Activated T-cell treated with anti-CD3 and anti-CD28 coated beads, Interleukin-2, amount 50 U/mL, for 72 hours (primary cell): ENCODE data around the gene APLF. TPM values are rescaled to one million over a fixed set of nuclear protein-coding genes. Genes with fewer than 3 reads are reported as not detected.
A peak's percentile ranks its signal among the peaks of the same experiment; 100 is the strongest.
"Not testable (repeated sequence)": the region's sequence is repeated elsewhere in the genome, so short reads cannot be mapped to it uniquely, and the experiment has no call there.

Experiments used
- ATAC-seq, 2 donors: fragments of 150-1000 bp; cut with Tn5 transposase; replicated peaks in 1 of 2; 2 replicates each; pipeline ENCODE4 v1.10.0; 2021; ENCODE audit warnings: moderate library complexity in 2 of 2, mild to moderate bottlenecking in 1 of 2
- DNase-seq, 2 donors: peaks; one replicate each; pipeline ENCODE4 v3.0.0; 2021 to 2022; ENCODE audit warnings: mixed read lengths in 1 of 2
- H3K27ac Mint-ChIP-seq: one replicate; pipeline ENCODE4 v1.8.0; 2022; ENCODE audit warnings: mild to moderate bottlenecking, moderate library complexity, mixed read lengths
- H3K27me3 Mint-ChIP-seq: one replicate; pipeline ENCODE4 v1.8.0; 2022; ENCODE audit warnings: low read depth, mixed read lengths
- H3K36me3 Mint-ChIP-seq, 2 donors: one replicate each; pipeline ENCODE4 v1.8.0; 2022; ENCODE audit warnings: mixed read lengths in 2 of 2, mild to moderate bottlenecking in 1 of 2; ENCODE audit not compliant: insufficient read depth in 2 of 2
- H3K4me1 Mint-ChIP-seq: one replicate; pipeline ENCODE4 v1.8.0; 2022; ENCODE audit warnings: low read depth, mixed read lengths
- H3K4me3 Mint-ChIP-seq, 2 donors: one replicate each; pipeline ENCODE4 v1.8.0; 2022; ENCODE audit warnings: mild to moderate bottlenecking in 2 of 2, mixed read lengths in 2 of 2, moderate library complexity in 2 of 2
- H3K9me3 Mint-ChIP-seq, 2 donors: one replicate each; pipeline ENCODE4 v1.8.0; 2022; ENCODE audit warnings: mixed read lengths in 2 of 2
- total RNA-seq, 2 donors: library from RNA; stranded (reverse); gene quantifications; one replicate each; pipeline ENCODE4 v1.2.3, GENCODE V29; 2022

Gene APLF
- total RNA-seq, 2 donors from 2014 or later: 5.5 to 5.7 TPM

DNA sequence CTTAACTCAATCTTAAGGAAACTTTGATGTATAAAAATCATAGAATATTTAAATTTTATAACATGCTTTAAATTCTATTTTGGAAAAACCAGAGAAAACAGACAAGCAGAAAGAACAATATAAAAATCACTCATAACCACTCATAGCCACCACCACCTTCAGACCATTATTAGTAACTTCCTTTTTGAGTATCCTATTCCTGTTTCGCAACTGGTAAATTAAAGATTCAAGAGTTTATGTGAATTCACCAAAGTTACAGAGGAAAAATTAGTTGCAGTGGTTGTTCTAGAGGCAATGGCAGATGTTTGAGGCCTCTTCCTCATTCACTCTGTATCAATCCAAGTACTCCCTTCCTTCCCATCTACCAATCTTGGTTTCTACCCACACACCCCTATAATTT is 126.7 kb downstream of the APLF start:
- Mint-ChIP-seq H3K27ac (no peak overlapping the region), H3K27me3 (peaks cover 14% of the 10 kb centered on the region), H3K36me3 (peaks cover 0 to 1% of the 10 kb centered on the region in 2 donors), H3K9me3 (peaks cover 0 to 3% of the 10 kb centered on the region in 2 donors), H3K4me1 (peaks cover 6% of the 10 kb centered on the region), H3K4me3 (no peak overlapping the region)
- no peak for DNase-seq
- ATAC-seq: no peak

GRCh38 chr2:68594674-68595492 is 127.5 kb downstream of the APLF start:
- Mint-ChIP-seq H3K4me3 (peak overlapping the region in 1 of 2 donors; percentile 13), H3K4me1 (peaks cover 6% of the 10 kb centered on the region), H3K27me3 (peaks cover 21% of the 10 kb centered on the region), H3K9me3 (peaks cover 4 to 5% of the 10 kb centered on the region in 2 donors), H3K36me3 (peaks cover 0 to 2% of the 10 kb centered on the region in 2 donors), H3K27ac (no peak overlapping the region)
- no peak for ATAC-seq
- DNase-seq: peak; percentile 40 to 50

DNA sequence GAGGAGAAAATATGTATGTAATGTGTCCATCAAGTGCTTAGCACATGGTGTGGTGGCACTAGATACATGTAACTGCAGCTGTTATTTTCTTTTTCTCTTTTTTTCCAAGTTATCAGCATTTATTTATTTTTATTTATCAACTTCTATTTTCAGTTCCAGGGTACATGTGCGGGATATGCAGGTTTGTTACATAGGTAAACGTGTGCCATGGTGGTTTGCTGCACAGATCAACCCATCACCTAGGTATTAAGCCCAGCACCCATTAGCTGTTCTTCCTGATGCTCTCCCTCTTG is 128.1 kb downstream of the APLF start:
- not testable (repeated sequence) for H3K27ac Mint-ChIP-seq, ATAC-seq, DNase-seq, H3K4me3 Mint-ChIP-seq, H3K4me1 Mint-ChIP-seq, H3K9me3 Mint-ChIP-seq, H3K36me3 Mint-ChIP-seq
- peaks cover 26% of the 10 kb centered on the region for H3K27me3 Mint-ChIP-seq

GRCh38 chr2:68600495-68600894 is 133.1 kb downstream of the APLF start:
- H3K27ac Mint-ChIP-seq: not testable (repeated sequence)

GRCh38 chr2:68603059-68603458 is 135.7 kb downstream of the APLF start:
- Mint-ChIP-seq H3K4me3 (no peak overlapping the region), H3K27ac (no peak overlapping the region), H3K4me1 (no peaks in the 10 kb centered on the region), H3K27me3 (peaks cover 14% of the 10 kb centered on the region), H3K9me3 (peaks cover 2 to 12% of the 10 kb centered on the region in 2 donors), H3K36me3 (peaks cover 4 to 7% of the 10 kb centered on the region in 2 donors)
- DNase-seq (no peak), ATAC-seq (no peak)

More at GRCh38 chr2:68600495-68600894, 133.1 kb downstream of the APLF start:
- not testable (repeated sequence) for H3K4me1 Mint-ChIP-seq, H3K4me3 Mint-ChIP-seq, ATAC-seq, H3K36me3 Mint-ChIP-seq, DNase-seq
- peaks cover 4 to 12% of the 10 kb centered on the region in 2 donors for H3K9me3 Mint-ChIP-seq
- H3K27me3 Mint-ChIP-seq: peaks cover 26% of the 10 kb centered on the region

DNA sequence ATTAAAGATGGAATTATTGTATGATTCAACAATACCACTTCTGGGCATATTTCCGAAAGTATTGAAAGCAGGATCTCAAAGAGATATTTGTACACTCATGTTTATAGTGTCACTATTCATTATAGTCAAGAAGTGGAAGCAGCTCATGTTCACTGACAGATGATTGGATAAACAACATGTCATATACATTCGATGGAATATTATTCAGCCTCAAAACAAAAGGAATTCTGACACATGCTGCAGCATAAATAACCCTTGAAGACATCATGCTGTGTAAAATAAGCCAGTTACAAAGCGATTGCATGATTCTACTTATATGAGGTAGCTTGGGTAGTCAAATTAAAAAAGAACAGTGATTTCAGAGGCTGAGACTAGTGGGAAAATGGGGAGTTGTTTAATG is 136.7 kb downstream of the APLF start:
- DNase-seq (no peak), ATAC-seq (no peak)
- H3K27ac Mint-ChIP-seq: no peak overlapping the region
- H3K4me3 Mint-ChIP-seq: no peak overlapping the region
- H3K9me3 Mint-ChIP-seq: peaks cover 2 to 12% of the 10 kb centered on the region in 2 donors
- peaks cover 12% of the 10 kb centered on the region for H3K27me3 Mint-ChIP-seq
- H3K36me3 Mint-ChIP-seq: peaks cover 4 to 7% of the 10 kb centered on the region in 2 donors
- no peaks in the 10 kb centered on the region for H3K4me1 Mint-ChIP-seq

GRCh38 chr2:68605939-68606338 is 138.6 kb downstream of the APLF start:
- Mint-ChIP-seq H3K27me3 (no peaks in the 10 kb centered on the region), H3K27ac (no peak overlapping the region), H3K4me1 (no peaks in the 10 kb centered on the region), H3K36me3 (peaks cover 5 to 7% of the 10 kb centered on the region in 2 donors), H3K4me3 (no peak overlapping the region), H3K9me3 (peaks cover 0 to 7% of the 10 kb centered on the region in 2 donors)
- no peak for DNase-seq
- no peak for ATAC-seq

GRCh38 chr2:68606759-68607158 is 139.4 kb downstream of the APLF start:
- H3K27me3 Mint-ChIP-seq: no peaks in the 10 kb centered on the region
- no peak for ATAC-seq
- H3K9me3 Mint-ChIP-seq: peaks cover 0 to 7% of the 10 kb centered on the region in 2 donors
- peaks cover 5 to 7% of the 10 kb centered on the region in 2 donors for H3K36me3 Mint-ChIP-seq
- H3K27ac Mint-ChIP-seq: no peak overlapping the region
- H3K4me1 Mint-ChIP-seq: no peaks in the 10 kb centered on the region
- no peak overlapping the region for H3K4me3 Mint-ChIP-seq
- DNase-seq: no peak

- DNase-seq (no peak), ATAC-seq (no peak)
- no peaks in the 10 kb centered on the region for H3K27me3 Mint-ChIP-seq
- no peak overlapping the region for H3K27ac Mint-ChIP-seq
- H3K4me3 Mint-ChIP-seq: no peak overlapping the region
- peaks cover 3 to 7% of the 10 kb centered on the region in 2 donors for H3K36me3 Mint-ChIP-seq
- no peaks in the 10 kb centered on the region for H3K4me1 Mint-ChIP-seq
- H3K9me3 Mint-ChIP-seq: peaks cover 2 to 5% of the 10 kb centered on the region in 2 donors
These were observed 140.5 kb downstream of the APLF start for GRCh38 chr2:68607837-68608236.

DNA sequence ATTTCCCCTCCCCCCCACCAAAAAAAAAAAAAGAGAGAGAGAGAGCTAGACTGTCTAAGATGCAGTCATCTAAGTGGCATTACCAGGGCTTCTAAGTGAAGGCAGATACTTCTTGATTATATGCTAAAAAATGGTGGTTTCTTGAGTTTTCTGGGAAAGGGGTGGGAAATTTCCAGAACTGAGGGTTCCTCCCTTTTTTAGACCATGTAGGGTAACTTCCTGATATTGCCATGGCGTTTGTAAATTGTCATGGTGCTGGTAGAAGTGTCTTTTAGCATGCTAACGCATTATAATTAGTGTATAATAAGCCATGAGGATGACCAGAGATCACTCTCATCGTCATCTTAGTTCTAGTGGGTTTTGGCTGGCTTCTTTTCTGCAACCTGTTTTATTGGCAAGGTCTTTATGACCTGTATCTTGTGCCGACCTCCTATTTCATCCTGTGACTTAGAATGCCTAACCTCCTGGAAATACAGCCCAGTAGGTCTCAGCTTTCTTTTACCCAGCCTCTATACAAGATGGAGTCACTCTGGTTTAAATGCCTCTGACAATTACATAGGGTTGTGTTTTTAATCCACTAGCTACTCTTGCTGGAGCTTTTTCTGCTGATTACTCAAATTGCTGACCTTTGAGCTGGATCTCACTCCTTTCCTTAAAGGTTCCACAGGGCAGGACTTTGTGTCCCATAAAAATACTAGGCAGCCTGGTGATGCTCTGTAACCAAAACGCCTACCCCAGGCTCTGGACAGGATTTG is 145.6 kb downstream of the APLF start:
- H3K27me3 Mint-ChIP-seq: no peaks in the 10 kb centered on the region
- peaks cover 4 to 5% of the 10 kb centered on the region in 2 donors for H3K9me3 Mint-ChIP-seq
- no peak for DNase-seq
- H3K4me3 Mint-ChIP-seq: no peak overlapping the region
- peaks cover 5 to 10% of the 10 kb centered on the region in 2 donors for H3K36me3 Mint-ChIP-seq
- H3K4me1 Mint-ChIP-seq: no peaks in the 10 kb centered on the region
- ATAC-seq: no peak
- H3K27ac Mint-ChIP-seq: no peak overlapping the region

- Mint-ChIP-seq H3K27ac (no peak overlapping the region), H3K4me1 (no peaks in the 10 kb centered on the region), H3K27me3 (no peaks in the 10 kb centered on the region), H3K4me3 (no peak overlapping the region), H3K9me3 (peaks cover 4 to 8% of the 10 kb centered on the region in 2 donors), H3K36me3 (peaks cover 4 to 10% of the 10 kb centered on the region in 2 donors)
- no peak for DNase-seq
- no peak for ATAC-seq
These were observed 153.4 kb downstream of the APLF start for GRCh38 chr2:68620772-68621171.

DNA sequence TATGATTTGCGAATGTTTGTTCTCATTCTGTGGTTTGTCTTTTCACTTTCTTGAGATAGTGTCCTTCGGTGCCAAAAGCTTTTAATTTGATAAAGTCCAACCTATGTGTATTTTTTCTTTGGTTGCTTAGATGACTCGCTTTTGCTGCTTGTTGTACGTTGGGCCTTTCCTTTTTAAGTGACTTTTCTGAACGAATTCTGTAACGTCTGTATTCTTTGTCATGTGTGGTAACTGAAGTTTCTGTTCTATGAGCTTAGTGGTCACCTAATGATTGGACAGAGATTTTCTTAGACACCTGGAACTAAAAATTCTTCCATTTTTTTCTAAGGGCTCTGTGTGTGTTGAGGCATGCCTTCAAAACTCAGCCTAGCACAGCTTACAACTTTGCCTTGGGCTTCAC is 156.4 kb downstream of the APLF start:
- ATAC-seq: no peak
- H3K4me1 Mint-ChIP-seq: no peaks in the 10 kb centered on the region
- no peak for DNase-seq
- peaks cover 6% of the 10 kb centered on the region for H3K27me3 Mint-ChIP-seq
- H3K36me3 Mint-ChIP-seq: peaks cover 3 to 6% of the 10 kb centered on the region in 2 donors
- H3K27ac Mint-ChIP-seq: no peak overlapping the region
- peaks cover 4 to 7% of the 10 kb centered on the region in 2 donors for H3K9me3 Mint-ChIP-seq
- no peak overlapping the region for H3K4me3 Mint-ChIP-seq

DNA sequence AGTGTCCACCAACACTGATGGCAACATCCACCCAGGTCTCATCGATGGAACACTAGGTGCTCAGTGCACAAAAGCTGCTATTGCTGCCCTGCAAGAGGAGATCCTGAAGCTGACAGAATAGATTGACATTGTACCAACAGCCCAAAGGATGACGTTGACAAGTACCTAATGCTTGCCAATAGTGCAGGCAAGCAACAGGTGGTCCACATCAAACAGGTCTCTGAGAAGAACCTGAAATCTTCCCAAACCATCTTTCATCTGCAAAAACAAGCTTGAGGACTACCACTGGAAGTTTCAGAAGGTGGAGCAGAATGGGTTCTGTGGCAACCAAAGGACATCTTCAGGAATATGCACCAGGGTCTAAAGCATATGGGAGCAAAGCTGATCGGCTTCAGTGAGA is 160.2 kb downstream of the APLF start:
- no peaks in the 10 kb centered on the region for H3K4me1 Mint-ChIP-seq
- H3K36me3 Mint-ChIP-seq: no peaks in the 10 kb centered on the region
- H3K27me3 Mint-ChIP-seq: peaks cover 6% of the 10 kb centered on the region
- ATAC-seq (no peak), DNase-seq (no peak)
- H3K4me3 Mint-ChIP-seq: no peak overlapping the region
- H3K9me3 Mint-ChIP-seq: peaks cover 0 to 2% of the 10 kb centered on the region in 2 donors
- no peak overlapping the region for H3K27ac Mint-ChIP-seq
